ENCODE results near the gene RIC1.

DNA sequence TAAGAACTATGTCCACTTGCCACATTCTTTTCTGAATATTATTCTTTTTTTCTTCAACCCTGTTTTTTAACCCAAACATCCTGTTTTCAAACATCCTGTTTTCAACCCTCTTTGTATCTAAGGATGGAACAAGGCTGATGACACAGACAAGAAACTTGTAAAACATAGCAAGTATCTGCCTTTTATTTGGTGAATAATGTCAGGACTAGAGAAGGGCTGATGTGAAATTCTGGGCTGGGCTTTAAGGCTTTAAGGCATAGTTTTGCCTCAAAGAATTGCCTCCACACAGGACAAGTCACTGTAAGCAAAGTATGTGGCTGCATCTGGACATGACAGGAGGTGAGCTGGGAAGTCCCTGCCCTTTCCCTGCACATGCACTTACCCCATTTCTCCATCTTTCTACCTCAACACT lies 42.5 kb upstream of the RIC1 start:
- TF ChIP-seq POLR2A (IDR thresholded peaks at IDR 0.05) = no peak
- TF ChIP-seq, protein P1, sequence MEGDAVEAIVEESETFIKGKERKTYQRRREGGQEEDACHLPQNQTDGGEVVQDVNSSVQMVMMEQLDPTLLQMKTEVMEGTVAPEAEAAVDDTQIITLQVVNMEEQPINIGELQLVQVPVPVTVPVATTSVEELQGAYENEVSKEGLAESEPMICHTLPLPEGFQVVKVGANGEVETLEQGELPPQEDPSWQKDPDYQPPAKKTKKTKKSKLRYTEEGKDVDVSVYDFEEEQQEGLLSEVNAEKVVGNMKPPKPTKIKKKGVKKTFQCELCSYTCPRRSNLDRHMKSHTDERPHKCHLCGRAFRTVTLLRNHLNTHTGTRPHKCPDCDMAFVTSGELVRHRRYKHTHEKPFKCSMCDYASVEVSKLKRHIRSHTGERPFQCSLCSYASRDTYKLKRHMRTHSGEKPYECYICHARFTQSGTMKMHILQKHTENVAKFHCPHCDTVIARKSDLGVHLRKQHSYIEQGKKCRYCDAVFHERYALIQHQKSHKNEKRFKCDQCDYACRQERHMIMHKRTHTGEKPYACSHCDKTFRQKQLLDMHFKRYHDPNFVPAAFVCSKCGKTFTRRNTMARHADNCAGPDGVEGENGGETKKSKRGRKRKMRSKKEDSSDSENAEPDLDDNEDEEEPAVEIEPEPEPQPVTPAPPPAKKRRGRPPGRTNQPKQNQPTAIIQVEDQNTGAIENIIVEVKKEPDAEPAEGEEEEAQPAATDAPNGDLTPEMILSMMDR (IDR thresholded peaks at IDR 0.05 in 4 of 5, conservative IDR thresholded peaks at IDR 0.05 in 1 of 5) = no peak
